Endometrial microvascular endothelial cells (primary cell): Measurements from ENCODE around the gene MEAK7. TPM values are rescaled to one million over a fixed set of nuclear protein-coding genes. Genes with fewer than 3 reads are reported as not detected.
"Not testable (repeated sequence)": the region's sequence is repeated elsewhere in the genome, so short reads cannot be mapped to it uniquely, and the experiment has no call there.

Source experiments
- in situ Hi-C: cut with HindIII; loops from 2 replicates; pipeline ENCODE4 v1.10.0; 2017; ENCODE audit warnings: low sequenced_read_pairs, low pct_unique_long_range_greater_than_20kb; ENCODE audit errors: inconsistent ontology term
- total RNA-seq: library from RNA; depleted of rRNA; stranded (reverse); fragments of >200 nt; gene quantifications from one replicate; pipeline ENCODE4 v1.2.3, GENCODE V29; 2015; ENCODE audit errors: inconsistent ontology term

Gene MEAK7
- total RNA-seq, 1 donor from 2014 or later: 26.3 TPM

DNA sequence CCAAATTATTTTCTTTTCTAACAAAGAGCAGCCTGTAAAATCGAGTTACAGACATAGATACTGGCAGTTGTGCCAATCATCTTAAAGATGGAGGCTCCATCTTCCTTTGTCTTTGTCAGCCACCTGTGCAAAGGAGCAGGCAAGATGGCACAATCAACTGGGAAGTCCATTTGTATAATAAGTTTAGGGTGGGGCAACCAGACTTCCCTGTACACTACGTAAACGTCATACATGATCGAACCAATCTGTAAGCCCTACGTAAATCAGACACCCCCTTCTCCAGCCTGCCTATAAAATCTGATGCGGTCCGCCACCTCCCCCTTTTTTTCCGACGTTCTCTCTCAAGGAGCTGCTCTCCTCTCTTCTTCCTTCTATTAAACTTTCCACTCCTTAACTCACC is 31.4 kb upstream of the MEAK7 start:
- in situ Hi-C loops: no loop called here

DNA sequence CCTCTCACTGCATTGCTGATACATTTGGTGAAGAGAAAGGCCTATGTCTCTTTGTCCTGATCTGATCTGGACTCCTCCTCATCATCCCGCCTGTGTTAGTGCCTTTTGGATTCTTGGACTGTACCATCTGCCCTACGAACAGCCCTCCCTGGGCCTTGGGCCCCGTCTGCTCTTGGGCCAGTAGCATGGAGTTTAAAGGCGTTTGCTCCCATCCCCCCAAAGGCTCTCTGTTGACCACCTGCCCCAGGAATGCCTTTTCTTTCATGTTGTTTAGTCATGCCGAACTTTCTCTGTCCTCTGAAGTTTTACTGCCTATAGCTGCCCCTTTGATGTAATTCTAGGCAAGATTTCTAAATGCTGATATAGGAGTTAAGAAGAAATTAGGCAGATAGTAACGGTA is 30.9 kb upstream of the MEAK7 start:
- in situ Hi-C loops: no loop called here

DNA sequence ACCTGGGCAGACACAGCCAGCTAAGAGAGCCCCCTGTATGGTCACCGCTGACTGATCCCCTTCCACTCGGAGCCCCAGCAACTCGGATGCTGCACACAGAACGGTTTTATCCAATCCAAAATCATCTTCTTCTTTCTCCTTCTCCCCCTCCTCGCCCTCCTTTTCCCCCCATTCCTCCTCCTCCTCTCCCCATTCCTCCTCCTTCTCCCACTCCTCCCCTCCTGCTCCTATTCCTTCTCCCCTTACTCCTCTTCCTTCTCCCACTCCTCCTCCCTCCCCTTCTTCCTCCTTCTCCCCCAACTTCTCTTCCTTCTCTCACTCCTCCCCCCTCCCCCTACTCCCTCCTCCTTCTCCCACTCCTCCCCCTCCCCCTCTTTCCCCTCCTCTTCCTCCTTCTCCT is 30.4 kb upstream of the MEAK7 start:
- in situ Hi-C loops: no loop called here

DNA sequence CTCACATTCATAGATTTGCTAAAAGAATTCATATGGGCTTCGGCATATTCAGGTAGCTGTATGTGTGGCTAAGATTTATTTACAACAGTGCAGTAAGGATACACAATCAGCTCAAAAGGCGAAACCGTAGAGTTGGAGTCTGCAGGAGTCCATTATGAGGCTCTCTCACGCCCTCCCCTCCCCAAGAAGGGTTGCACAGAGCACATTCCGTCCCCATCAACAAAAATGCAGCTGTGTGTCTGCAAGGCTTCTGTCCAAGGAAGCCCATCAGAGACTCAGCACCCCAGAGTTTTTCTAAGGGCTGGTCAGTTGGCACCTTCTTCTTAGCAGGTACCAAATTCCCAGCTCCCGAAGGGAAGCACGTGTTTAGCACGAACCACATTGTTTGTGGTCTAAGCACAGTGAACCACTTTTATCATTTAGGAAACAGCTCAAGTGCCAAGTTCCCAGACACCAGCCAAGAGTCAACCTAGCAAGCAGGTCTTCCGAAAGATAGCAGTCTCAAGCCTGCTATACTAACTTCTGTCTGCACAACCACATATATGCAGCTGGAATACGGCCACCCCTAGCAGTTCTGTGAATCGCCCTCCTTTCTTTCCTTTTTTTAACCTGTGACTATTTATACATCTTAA is 28.5 kb upstream of the MEAK7 start:
- in situ Hi-C loops: no loop called here

DNA sequence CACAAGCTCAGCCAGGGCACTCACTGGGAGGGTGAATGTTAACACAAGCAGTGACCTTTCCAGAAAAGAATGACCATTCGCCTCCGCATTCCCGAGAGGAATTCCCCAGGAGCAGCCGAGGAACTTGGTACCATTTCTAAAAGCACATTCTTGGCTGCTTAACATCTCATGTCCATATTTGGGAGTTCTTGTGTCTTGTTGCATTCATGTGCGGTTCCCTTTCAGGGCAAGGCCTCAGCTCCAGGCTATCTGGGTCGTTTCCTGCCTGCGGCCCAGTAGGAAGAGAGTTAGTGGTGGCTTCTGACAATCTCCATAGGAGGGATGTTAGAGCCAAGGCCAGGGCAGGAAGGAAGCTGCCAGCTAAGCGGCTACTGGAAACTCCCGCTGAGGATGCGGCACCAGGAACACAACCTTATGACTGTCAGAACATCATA is 27.8 kb upstream of the MEAK7 start:
- in situ Hi-C loops: no loop called here

DNA sequence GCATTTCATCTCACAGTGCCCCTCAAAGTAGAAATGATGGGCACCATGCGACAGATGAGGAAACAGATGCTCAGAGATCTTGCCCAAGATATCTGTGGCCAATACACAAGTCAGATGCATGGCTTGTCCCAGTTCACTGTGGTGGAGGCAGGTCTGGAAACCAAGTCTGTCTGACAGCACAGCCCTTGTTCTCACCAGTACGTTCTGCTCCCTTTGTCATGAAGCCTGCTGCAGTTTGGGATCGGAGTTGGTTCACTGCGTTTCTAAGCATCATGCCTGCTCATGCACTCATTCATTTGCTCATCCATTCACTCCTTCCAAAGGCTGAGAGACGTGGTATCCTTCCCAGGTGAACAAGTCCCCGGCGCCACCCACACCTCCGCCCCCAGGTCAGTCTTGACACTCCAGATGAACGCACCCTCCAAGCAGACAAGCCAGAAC is 27.2 kb upstream of the MEAK7 start:
- in situ Hi-C loops: no loop called here

DNA sequence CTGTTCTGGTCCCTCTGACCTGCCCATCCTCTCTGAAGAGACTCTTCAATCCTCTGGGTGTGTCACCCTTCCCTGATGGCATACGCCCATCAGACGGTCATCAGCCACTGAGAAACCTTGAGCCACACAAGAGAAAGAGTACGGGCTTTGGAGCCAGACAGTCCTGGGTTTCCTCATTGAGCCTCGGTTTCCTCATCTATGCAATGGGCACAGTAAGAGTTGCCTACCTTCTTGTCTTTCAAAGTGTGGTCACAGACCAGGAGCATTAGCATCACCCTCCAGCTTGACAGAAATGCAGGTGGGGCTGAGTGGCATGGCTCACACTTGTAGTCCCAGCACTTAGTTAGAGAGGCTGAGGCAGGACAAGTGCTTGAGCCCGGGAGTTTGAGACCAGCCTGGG is 26.1 kb upstream of the MEAK7 start:
- in situ Hi-C loops: no loop called here

DNA sequence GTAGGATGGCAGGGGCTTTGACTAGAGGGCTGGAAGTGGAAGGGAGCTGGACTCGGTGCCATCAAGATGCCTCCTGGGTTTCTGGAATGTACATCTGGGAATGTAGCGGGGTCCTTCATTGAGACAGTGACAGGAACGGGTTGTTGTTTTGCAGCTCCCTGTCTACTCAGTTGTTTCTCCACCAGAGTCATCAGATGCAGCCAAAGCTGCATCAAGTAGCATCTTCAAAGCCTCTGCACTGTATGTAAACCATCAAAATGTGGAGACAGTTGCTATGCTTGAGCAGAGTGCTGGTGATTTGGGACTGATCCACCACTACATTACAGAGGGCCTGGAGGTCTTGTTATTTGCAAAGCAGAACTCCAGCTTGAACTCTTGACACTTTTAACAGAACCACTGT is 25.1 kb upstream of the MEAK7 start:
- in situ Hi-C loops: no loop called here

DNA sequence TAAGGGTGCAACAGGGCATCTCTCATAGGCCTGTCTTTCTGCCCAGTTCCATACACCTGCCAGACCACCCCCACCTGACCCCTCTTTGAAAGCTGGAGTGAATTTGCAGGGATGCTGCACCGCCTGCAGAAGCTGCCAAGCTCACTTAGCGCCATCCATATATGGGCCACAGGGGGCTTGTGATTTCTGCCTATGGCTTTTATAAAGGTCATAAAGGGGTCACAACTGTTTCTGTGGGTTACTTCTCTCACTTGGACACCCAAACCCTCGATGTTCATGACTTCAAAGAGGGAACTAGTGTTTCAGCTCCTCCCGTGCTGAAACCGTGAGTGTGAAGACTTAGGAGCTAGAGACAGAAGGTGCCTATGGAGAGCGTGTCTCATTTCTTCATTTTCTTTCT is 23.9 kb upstream of the MEAK7 start:
- in situ Hi-C loops: no loop called here

DNA sequence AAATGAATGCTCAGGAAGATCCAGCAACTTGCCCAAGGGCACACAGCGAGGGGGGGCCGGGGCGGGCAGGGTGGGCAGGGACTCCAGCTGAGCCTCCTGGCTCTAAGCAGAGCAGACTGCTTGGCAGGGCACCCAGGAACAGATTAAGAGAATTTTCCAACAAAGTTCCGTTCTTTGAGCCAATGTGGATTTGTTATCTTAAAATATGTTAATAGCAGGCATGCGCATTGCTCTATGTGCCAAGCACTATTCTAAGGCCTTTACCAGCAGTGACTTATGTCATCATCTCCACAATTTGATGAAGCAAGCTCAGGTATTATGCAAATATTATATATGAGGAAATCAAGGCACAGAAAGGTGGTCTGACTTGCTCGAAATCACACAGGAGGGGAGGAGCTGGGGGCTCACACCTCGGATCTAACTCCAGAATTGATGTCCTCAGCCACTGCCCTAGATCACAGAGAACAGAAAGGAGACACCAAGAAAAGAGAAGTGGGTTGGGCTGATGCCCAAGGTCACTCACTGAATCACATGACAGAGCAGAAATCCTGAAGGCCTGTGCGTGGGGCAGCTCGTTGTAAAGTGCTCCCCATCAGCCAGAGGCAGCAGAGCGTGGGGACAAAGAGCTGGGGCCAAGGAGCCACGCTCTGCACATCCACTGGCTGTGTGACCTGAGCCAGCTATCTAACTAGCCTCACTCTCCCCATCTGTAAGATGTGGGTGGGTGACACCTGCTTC is 23.2 kb upstream of the MEAK7 start:
- in situ Hi-C loops: no loop called here

DNA sequence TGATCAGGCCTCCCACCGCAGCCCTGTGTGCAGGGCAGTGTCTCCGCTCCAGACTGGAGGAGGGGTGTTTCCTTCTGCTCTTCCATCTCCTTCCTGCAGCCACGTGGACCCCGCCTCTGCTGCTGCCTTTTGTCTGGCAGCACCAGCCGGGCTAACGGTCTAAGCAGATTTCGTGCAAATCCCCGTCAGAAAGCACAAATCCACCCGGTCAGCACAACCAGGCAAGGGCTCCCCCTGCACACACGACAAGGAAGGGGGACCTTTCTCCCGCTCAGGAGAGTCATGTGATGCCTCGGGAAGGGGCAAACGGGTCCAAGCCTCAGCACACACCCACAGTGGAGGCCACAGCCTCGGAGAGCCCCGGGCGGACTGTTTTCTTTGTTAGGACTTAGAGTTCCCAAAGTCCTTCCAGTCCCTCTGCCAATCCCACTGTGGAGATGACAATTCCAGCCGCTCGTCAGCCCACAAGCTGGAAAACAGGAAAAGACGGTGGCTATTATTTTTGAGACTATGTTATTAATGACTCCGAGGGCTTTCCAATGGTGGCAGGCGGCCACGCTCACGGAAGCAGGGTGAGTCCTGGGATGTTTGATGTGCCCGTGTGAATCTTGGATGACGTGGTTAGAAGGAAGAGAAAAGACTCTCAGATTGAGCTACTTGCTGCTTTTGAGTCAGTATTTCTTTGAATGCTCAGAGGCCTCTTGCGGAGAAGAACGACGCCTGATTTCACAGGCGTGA is 22.5 kb upstream of the MEAK7 start:
- in situ Hi-C loops: no loop called here

DNA sequence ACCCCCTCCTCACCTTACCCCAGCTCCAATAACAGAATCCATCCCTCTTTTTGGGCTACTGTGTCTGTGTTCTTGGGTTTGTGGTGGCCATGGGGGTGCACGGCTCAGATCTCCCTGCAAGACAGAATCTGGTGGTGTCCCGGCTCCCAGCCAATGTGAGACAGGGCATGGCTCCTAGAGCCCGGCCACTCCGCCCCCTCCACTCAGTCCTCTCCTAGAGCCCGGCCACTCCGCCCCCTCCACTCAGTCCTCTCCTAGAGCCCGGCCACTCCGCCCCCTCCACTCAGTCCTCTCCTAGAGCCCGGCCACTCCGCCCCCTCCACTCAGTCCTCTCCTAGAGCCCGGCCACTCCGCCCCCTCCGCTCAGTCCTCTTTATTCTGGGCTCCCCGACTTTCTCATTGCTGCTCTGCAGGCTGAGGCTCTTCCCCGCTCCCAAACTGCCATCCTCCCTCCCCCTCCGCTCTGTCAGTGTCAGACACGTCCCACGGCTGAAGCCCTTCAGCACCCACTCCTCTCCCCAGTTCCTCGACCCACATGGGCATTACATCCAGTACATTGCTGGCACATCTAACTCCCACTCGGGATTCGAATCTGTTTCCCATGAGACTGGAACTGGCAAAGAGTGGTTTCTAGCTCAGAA is 20.6 kb upstream of the MEAK7 start:
- in situ Hi-C loops: not testable (repeated sequence)

DNA sequence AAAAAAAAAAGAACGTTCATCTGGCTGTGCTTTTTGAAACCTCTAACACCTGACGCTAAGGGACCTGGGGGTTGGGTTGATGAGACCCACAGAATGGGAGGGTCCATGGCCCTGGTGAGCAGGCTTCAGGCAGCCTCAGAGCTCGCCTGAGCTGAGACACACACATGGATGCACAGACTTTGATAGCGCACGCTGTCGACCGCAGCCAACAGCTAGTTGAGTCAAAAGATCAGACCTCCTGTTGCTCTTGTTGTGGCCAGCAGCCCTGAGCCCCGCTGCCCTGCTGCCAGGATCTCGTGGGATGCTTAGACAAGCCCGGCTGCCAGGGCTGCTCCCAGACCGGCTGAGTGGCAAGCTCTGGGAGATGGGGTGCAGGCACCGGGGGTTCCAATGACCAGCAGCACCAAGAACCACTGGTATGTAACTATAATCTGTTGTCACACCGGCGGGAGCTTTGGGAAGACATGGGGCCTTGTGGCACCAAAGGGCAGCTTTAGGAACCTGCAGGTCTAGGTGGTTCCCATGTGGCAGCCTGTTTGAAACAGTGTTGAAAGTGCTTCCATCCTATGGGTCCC is 20.0 kb upstream of the MEAK7 start:
- in situ Hi-C loops: no loop called here

DNA sequence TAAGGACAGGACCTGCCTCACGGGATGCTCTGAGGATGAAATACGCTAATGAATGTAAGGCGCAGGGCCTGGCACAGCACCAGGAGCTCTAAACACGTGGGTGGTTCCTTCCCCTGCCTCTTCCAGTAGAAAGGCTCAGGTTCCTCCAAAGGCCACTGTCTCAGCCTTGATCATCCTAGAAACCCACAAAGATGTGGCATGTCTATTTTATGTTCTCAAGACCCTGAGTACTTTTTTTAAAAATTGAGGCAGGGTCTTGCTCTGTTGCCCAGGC is 17.0 kb upstream of the MEAK7 start:
- in situ Hi-C loops: no loop called here

DNA sequence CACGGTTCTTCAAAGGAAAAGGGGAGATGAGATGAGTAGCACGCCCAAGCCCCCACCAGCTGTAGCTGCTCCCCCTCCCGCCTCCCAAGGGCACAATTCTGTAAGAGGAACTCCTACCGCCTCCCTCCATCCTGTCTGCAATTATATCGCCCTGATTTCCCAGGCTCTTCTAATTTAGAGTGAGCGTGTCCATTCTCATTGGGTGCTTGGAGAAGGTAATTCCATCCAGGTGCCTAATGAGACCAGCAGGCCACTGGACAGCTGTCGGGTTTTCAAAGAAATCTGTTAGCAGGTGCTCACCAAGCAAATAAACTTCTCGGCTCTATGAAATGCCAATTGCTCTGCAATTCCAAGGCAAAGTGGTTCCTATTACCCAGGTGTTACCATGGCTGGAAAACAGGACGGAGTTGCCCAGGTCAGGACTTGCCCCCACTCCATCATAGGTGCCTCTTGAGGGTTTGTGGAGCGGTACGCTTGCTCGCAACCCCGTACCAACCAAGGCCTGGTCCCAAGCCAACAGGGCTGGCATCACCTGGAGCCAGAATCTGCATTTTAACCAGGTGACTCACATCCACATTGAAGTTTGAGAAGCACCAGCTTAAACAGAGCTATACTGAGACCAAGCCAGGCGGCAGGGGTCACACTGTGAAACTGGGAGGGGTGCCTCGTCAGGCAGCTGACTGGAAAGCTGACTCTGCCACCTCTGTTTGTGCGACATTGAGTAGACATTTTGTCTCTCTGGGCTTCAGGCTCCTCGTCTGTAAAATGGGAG is 16.5 kb upstream of the MEAK7 start:
- in situ Hi-C loops: no loop called here

DNA sequence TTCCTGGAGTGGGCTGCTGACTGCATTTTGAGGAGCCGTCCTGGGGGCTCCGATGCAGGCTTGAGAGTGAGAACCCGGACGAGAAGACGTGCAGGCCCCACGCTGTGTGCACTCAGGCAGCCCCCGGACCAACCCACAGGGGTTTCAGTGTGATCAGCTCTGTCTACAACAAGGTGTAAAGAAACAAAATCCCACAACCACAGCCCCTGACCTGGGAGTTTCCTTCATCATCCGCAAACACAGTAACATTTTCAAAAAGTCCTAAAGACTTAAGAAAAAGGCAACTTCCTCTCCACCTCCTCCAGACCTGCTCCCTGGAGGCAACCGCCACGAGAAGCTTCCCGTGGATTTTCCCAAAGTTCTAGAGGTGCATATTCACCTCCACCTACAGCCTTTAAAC is 15.4 kb upstream of the MEAK7 start:
- in situ Hi-C loops: no loop called here

DNA sequence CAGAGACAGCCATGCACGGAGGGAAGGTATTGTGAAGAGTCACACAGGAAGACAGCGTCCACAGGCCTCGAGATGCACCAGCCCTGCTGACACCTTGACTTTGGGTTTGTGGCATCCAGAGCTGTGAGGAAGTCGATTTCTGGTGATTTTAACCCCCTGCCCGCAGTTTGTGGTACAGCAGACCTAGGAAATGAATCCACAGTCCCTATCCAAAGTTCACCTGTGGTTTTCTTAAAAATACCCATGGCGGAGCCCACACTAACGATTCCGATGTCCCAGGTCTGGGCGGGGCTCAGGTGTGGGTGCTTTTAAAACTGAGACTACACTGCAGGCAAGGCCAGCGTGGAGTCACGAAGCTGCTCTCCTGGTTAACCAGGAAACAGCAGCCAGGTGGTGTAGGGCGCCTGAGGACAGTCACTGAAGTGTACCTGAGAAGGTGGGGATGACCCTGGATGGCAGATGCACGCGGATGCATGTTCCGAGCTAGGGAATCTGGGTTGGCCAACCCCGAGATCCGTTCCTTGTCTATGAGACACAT is 14.4 kb upstream of the MEAK7 start:
- in situ Hi-C loops: no loop called here

DNA sequence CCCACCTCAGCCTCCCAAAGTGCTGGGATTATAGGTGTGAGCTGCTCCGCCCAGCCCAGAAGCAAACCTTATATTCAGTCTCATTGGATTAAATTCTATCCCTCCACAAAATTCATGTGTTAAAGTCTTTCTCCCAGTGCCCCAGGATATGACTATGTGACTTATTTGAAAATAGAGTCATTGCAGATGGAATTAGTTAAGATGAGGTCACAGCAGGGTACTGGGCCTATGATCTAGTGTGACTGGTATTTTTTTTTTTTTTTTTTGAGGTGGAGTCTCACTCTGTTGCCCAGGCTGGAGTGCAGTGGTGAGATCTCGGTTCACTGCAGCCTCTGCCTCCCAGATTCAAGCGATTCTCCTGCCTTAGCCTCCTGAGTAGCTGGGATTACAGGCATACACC is 13.8 kb upstream of the MEAK7 start:
- in situ Hi-C loops: not testable (repeated sequence)

DNA sequence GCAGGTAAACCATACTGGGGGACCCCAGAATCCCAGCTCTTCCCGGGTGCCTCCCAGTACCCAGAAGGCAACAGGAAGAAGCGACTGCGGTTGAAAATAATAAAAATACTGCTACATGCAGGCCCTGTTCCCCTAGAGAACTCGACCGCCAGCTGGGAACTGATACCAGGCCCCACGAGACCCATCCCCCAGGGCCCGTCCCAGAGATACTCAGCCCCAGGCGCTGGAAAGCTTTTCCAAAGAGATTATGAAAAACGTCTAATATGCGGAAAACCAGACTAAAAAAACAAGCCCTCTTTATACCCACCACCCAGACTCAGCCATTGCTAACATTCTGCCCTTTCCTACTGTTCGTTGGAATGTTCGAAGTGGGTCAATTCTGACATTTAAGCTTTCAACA is 12.9 kb upstream of the MEAK7 start:
- in situ Hi-C loops: no loop called here
